ENCODE results near the gene MAJIN.

Gene MAJIN

GRCh38 chr11:64914123-64914522 lies 57.8 kb downstream of the MAJIN start:
- DNase-seq: no peak

- no peak for DNase-seq
These were observed 58.7 kb downstream of the MAJIN start for GRCh38 chr11:64913171-64913727.

- DNase-seq: no peak
These were observed 60.2 kb downstream of the MAJIN start for GRCh38 chr11:64911689-64912088.

DNA sequence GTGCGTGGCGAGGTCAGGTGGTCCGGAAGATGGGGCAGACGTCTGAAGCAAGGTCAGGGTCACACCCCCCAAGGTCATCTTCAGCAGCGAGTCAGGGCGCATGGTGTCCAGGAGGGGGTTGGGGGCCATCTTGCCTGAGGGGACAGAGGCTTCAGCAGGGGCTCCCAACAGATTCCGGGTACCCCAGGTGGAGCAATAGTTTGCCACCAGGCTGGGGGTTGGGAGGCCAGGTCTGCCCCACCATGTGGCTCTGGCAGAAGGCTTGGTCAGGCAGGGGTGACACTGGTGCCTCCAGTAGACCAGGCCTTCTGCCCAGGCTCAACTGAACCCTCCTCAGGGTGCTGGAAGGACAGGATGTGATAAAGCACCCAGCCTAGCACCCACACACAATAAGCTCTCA lies 60.8 kb downstream of the MAJIN start:
- DNase-seq: no peak

GRCh38 chr11:64910451-64911093 lies 61.3 kb downstream of the MAJIN start:
- no peak for DNase-seq

GRCh38 chr11:64909653-64910343 lies 62.1 kb downstream of the MAJIN start:
- DNase-seq: no peak

- no peak for DNase-seq
These were observed 63.1 kb downstream of the MAJIN start for GRCh38 chr11:64908766-64909165.

DNA sequence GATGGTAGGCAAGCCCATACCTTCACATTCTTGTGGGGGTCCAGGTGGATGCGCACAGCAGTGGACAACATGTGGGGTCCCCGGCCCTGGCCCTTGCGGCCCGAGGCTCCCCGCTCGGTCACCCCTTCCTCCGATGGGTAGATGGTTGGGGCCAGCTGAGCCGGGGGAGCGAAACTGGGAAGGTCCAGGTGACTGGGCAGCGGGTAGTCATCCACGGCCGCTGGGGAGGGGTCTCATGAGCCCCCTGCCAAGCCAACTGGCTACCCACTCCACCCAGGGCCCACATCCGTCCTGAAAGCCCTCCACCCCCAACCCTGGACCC lies 65.6 kb downstream of the MAJIN start:
- DNase-seq: no peak

GRCh38 chr11:64905516-64906313 lies 66.2 kb downstream of the MAJIN start:
- DNase-seq: no peak

DNA sequence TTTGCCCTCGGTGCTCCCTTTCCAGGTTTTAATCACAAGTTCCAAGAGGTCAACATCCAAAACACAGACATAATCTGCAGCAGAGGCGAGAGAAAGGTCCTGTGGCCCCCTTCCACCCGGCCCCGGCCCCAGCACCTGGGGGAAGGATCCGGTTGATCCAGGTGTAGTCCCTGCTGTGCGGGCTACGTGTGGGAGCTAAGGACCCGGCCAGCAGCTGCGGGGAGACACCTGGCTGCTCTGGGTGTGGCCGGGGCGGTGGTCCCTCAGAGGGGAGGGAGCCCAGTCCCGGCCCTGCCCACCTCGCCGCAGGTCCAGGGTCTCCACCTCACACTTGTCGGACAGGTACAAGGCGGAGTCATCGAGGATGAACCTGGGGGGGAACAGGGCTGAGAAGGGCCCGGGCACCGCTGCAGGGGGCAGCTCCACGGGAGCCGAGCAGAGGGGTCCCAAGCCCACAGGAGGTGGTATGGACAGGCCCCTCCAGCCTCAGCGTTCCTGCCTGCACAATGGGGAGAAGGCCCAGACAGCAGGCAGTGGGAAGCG lies 68.5 kb downstream of the MAJIN start:
- DNase-seq: no peak

DNA sequence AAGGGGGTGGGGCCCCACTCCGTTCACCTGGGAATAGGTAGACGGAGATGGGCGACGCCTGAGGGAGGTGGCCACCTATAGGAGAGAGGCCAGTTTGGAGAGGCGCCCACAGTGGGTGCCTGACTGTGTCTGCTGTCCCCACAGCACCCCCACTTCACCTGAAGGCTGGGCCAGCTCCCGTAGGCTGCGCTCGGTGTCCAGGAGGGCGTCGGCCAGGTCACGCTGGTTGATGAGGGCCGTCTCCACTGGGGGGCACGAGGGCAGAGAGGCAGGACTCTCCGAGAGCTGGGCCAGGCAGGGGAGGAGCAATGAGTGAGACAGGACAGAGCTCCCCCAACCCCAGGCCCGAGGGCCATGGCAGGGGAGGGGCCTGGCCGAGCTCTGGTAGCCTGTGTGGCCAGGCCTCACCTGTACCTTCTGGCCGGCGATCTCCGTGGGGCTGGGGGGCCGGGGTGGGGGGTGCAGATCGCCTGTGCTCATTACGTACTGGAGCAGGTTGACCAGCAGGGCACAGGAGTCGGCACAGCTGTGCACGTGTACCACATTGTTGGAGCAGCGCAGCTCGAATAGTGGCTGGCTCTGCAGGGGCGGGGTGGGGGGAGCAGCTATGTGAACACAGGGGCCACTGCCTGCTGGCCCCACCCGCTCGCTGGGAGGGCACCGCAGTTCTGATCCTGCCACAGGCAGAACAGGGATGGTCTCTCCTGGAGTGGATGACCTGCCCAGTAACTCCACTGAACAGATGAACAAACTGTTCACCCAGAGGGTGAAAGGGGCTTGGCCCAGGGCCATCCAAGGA lies 69.6 kb downstream of the MAJIN start:
- no peak for DNase-seq

- no peak for DNase-seq
These were observed 71.1 kb downstream of the MAJIN start for GRCh38 chr11:64900774-64901173.

GRCh38 chr11:64900263-64900678 lies 71.6 kb downstream of the MAJIN start:
- no peak for DNase-seq

- DNase-seq: no peak
These were observed 73.4 kb downstream of the MAJIN start for GRCh38 chr11:64898541-64898940.

DNA sequence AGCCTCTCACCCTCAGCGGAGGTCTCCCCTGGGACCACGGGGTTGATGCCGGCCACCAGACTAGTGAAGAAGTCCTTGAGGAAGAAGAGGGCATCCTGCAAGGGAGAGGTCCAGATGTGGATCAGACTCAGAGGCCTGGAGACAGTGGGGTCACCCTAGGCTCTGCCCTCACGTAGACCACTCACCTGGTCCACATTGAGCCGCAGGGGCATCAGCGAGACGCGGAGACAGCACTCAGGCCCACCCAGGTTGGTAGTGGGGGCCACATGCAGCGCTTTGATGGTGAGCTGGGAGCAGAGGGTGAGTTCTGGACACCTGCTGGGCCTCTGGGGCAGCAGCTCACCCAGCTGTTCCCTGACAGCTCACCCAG lies 73.8 kb downstream of the MAJIN start:
- DNase-seq: no peak

- no peak for DNase-seq
These were observed 74.4 kb downstream of the MAJIN start for GRCh38 chr11:64897381-64898075.

DNA sequence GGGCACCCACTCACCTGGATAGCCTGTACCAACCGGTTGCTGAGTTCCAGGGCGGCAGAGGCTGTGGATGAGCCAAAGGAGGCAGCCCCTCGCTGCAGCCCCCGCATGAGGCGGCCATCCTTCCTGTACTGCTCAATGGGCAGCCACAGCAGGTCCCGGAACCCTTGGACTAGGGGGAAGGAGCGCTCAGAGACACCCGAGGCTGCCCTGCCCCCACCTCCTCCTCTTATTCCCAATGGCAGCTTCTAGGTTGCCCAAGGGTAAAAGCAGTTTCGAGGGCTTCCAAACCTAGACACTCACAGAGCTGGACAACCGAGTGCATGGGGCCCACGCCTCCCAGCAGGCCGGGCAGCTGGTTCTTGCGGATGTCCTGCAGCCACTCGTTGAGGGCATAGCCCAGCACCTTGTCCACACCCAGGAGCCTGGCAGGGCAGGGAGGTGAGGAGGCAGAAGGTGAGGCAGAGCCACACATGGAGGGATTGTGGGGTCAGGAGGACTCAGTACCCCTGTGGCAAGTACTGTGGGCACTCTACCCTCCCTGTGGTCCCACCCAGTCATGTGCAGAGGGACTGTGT lies 75.4 kb downstream of the MAJIN start:
- no peak for DNase-seq

GRCh38 chr11:64894812-64895452 lies 77.0 kb downstream of the MAJIN start:
- DNase-seq: no peak

GRCh38 chr11:64894070-64894811 lies 77.7 kb downstream of the MAJIN start:
- DNase-seq: peak in 48 of 58 donors; percentile 2 to 77 (median 44)
